Left renal pelvis (tissue), 4 donors: ENCODE data around the gene ISCA2. TPM values are rescaled to one million over a fixed set of nuclear protein-coding genes. Genes with fewer than 3 reads are reported as not detected.
"Not testable (repeated sequence)": the region's sequence is repeated elsewhere in the genome, so short reads cannot be mapped to it uniquely, and the experiment has no call there.

ENCODE experiments used
- DNase-seq, 4 donors: peaks; one replicate each; pipeline ENCODE4 v3.0.0-alpha.2; 2013; ENCODE audit warnings: low read depth in 4 of 4, low spot score in 3 of 4
- polyA plus RNA-seq, 4 donors: library from polyadenylated mRNA; unstranded; fragments of 120-200 nt; gene quantifications; one replicate each; pipeline ENCODE4 v1.2.1, GENCODE V29; 2013; ENCODE audit not compliant: insufficient read length in 4 of 4

ISCA2 gene
- polyA plus RNA-seq, 4 donors, result 27.4 to 46.1 (median 37.7) TPM

DNA sequence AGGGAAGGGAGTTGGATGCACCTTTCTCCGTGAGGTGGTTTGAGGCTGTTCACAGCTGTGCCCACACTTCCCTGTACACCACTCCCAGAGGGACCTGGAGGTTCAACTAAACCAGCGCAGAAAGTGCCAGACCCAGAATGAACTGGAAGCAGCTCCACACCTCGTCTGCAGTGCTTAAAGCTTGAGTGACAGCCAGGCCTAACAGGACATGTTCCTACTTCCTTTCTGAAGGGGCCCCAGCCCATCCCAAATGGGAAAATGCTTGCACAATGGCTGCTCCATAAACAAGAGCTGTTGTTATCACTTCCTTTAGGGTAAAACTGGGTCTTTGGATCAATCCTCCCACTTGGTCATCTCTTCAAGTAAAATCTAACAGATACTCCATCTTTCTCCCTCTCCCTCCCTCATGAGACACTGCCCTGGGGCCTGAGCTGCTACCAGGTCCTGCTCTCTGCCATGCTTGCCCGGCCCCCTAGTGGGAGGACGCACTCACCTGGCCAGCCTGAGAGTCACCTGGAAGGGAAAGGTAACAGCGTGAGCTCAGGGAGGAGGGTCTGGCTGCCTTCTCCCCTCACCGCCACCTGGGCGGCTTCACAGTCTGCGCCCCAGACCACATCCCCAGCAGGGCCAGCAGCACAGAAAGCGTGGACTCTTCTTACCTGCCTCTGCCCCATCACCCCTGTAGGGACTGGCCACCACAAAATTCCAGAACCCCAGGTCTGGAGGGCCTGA, 33.5 kb downstream of the ISCA2 start:
- DNase-seq, result no peak

- no peak for DNase-seq
Observed at GRCh38 chr14:74527736-74528280, 34.2 kb downstream of the ISCA2 start.

GRCh38 chr14:74528406-74528805, 34.8 kb downstream of the ISCA2 start:
- DNase-seq, result no peak

DNA sequence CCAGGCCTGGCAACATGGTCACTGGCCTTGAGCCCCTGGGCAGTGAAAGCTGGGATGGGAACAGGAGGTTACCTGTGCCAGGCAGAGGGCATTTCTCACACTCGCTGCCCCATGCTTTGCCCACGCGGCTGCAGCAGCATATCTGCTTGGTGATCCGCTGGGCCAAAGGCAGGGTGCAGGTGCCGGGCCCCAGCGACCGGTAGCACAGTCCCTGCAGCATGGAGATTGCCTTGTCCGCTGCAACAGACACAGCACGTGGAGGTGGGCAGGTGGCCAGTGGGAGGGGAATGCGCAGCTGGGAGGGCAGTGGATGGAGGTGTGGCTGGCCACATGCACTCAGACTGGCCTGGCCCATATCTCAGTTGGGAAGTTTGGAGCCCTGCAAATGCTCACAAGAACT, 35.3 kb downstream of the ISCA2 start:
- no peak for DNase-seq

- DNase-seq, result no peak
Observed at GRCh38 chr14:74531006-74531405, 37.4 kb downstream of the ISCA2 start.

- DNase-seq, result no peak
Observed at GRCh38 chr14:74531467-74531866, 37.9 kb downstream of the ISCA2 start.

DNA sequence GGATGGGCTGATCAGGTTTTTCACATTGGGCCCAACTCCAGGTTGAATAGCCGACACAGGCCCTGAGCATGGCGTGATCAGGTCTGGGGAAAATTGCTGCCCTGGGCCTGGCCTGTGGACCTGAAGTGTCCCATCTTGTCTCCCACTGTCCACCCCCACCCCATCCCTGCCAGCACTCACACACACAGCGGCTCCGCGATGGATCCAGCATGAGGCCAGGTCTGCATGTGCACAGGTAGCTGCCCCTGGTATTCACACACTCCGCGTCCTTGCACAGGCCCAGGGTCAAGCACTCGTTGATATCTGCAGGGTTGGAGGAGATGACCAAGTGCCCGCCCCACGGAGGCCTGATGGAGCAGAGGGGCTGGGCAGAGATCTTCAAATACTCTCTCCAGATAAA, 38.7 kb downstream of the ISCA2 start:
- no peak for DNase-seq

- no peak for DNase-seq
Observed at GRCh38 chr14:74533576-74533975, 40.0 kb downstream of the ISCA2 start.

DNA sequence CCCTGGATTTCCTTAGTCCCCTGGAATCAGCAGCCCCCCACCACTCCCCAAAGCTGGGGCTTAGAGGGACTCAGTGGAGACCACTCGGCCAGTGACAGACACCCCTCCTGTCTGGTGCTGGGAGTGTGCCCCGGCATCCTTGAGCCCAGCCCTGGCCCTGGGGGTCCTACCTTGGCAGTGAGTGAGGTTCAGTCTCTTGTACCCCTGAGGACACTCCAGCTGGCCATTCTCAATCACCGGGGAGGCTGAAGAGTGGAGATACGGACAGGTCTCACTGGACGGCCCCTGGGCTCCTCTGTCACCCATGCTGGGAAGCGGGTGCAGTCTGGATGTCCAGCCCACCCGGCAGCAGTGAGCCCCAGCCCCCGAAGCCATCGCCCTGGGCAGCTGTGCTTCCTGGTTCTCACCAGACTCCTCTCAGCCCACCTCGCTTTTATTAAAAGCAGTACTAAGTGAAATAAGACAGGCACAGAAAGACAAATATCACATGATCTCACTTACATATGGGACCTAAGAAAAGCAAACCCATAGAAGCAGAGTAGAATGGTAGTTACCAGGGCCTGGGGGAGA, 42.3 kb downstream of the ISCA2 start:
- no peak for DNase-seq

DNA sequence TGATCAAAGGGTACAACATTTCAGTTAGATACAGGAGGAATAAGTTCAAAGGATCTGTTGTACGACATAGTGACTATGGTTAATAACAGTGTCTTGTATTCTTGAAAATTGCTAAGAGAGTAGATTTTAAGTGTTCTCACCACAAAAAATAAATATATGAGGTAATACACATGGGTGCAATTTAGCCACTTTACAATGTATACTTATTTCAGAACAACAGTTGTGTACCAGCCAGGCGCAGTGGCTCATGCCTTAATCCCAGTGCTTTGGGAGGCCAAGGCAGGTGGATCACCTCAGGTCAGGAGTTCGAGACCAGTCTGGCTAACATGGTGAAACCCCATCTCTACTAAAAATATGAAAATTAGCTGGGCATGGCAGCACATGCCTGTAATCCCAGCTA, 42.8 kb downstream of the ISCA2 start:
- not testable (repeated sequence) for DNase-seq

- no peak for DNase-seq
Observed at GRCh38 chr14:74538411-74539391, 45.1 kb downstream of the ISCA2 start.

- DNase-seq, result no peak
Observed at GRCh38 chr14:74539503-74539902, 45.9 kb downstream of the ISCA2 start.

- DNase-seq, result no peak
Observed at GRCh38 chr14:74541225-74541624, 47.7 kb downstream of the ISCA2 start.

GRCh38 chr14:74542056-74542685, 48.6 kb downstream of the ISCA2 start:
- DNase-seq, result no peak

- DNase-seq, result no peak
Observed at GRCh38 chr14:74543771-74544438, 50.3 kb downstream of the ISCA2 start.

GRCh38 chr14:74545386-74545785, 51.8 kb downstream of the ISCA2 start:
- no peak for DNase-seq

- DNase-seq, result no peak
Observed at GRCh38 chr14:74546416-74546815, 52.9 kb downstream of the ISCA2 start.
